Endothelial cell (in vitro differentiated cells): ENCODE results near the gene GALNT2. TPM values are rescaled to one million over a fixed set of nuclear protein-coding genes. Genes with fewer than 3 reads are reported as not detected.

ENCODE experiments used
- DNase-seq: peaks from one replicate; pipeline ENCODE4 v3.0.0; 2021; ENCODE audit warnings: low spot score
- H3K27ac Mint-ChIP-seq: one replicate; pipeline ENCODE4 v1.8.0; 2021; ENCODE audit warnings: mixed read lengths, inconsistent platforms; ENCODE audit not compliant: unreplicated experiment
- H3K27me3 Mint-ChIP-seq: one replicate; pipeline ENCODE4 v1.8.0; 2021; ENCODE audit warnings: mild to moderate bottlenecking, moderate library complexity, mixed read lengths, inconsistent platforms; ENCODE audit not compliant: unreplicated experiment
- H3K36me3 Mint-ChIP-seq: one replicate; pipeline ENCODE4 v1.8.0; 2021; ENCODE audit warnings: mild to moderate bottlenecking, low read depth, mixed read lengths, inconsistent platforms; ENCODE audit not compliant: unreplicated experiment
- H3K4me1 Mint-ChIP-seq: one replicate; pipeline ENCODE4 v1.8.0; 2021; ENCODE audit warnings: mild to moderate bottlenecking, mixed read lengths, inconsistent platforms; ENCODE audit not compliant: unreplicated experiment
- H3K4me3 Mint-ChIP-seq: one replicate; pipeline ENCODE4 v1.8.0; 2021; ENCODE audit warnings: mild to moderate bottlenecking, mixed read lengths, inconsistent platforms; ENCODE audit not compliant: unreplicated experiment
- H3K9me3 Mint-ChIP-seq: one replicate; pipeline ENCODE4 v1.8.0; 2021; ENCODE audit warnings: mixed read lengths, inconsistent platforms; ENCODE audit not compliant: unreplicated experiment
- total RNA-seq: library from RNA; stranded (reverse); fragmentation: NEBNext Ultra II Directional; extraction: Animal tissue kit (Norgen Biotek cat#: 25700); gene quantifications from one replicate; pipeline ENCODE4 v1.2.1, GENCODE V29; 2021; ENCODE audit not compliant: unreplicated experiment
- TF ChIP-seq, protein P1 (sequence below): fragments of 200-600 bp; sonication (generic); IDR thresholded peaks from one replicate; pipeline ENCODE4 v1.5.0; 2021; ENCODE audit warnings: antibody characterized with exemption; ENCODE audit not compliant: unreplicated experiment

GALNT2 gene
- total RNA-seq, 1 donor from 2014 or later = 74.8 TPM

DNA sequence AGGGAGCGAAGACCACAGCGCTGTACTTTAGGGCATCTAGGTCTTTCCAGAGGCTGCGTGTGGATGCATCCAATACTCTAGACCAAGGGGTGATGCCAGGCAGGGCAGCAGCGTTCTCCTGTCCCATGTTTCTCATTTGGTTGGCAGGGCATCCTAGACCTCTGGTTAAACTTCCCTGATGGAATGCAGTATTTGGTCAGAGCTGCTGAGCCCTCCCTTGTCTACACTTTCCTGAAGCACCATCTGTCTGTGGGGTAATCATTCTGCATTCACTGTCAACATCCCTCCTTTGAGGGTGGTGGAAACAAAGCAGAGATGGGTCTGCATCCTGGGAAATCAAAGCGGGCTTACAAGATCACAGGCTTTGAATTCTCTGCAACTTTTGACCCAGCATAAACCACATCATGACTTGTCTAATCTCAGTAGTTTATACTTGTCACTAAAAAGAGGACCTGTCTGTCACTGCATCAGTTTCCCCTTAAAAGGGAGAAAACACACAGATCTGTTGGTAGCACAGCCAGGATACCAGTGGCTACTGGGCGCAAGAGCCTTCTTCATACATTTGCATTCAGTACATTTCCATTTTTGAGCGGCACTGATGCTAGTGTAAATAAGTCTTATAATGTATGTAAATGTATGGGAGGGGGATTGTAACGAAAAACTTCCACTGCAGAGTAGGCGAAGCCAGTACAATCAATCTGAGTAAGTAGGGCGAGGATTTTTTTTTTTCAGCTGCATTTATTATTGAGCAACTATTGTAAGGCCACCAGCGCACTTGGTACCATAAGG is 106.3 kb downstream of the GALNT2 start:
- no peaks in the 10 kb centered on the region for H3K36me3 Mint-ChIP-seq
- H3K4me3 Mint-ChIP-seq = no peak overlapping the region
- H3K4me1 Mint-ChIP-seq = no peaks in the 10 kb centered on the region
- TF ChIP-seq, protein P1, sequence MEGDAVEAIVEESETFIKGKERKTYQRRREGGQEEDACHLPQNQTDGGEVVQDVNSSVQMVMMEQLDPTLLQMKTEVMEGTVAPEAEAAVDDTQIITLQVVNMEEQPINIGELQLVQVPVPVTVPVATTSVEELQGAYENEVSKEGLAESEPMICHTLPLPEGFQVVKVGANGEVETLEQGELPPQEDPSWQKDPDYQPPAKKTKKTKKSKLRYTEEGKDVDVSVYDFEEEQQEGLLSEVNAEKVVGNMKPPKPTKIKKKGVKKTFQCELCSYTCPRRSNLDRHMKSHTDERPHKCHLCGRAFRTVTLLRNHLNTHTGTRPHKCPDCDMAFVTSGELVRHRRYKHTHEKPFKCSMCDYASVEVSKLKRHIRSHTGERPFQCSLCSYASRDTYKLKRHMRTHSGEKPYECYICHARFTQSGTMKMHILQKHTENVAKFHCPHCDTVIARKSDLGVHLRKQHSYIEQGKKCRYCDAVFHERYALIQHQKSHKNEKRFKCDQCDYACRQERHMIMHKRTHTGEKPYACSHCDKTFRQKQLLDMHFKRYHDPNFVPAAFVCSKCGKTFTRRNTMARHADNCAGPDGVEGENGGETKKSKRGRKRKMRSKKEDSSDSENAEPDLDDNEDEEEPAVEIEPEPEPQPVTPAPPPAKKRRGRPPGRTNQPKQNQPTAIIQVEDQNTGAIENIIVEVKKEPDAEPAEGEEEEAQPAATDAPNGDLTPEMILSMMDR = no peak
- no peaks in the 10 kb centered on the region for H3K27me3 Mint-ChIP-seq
- no peak for DNase-seq
- H3K27ac Mint-ChIP-seq = no peak overlapping the region
- no peaks in the 10 kb centered on the region for H3K9me3 Mint-ChIP-seq

- Mint-ChIP-seq H3K27ac (no peak overlapping the region), H3K9me3 (no peaks in the 10 kb centered on the region), H3K4me1 (no peaks in the 10 kb centered on the region), H3K4me3 (no peak overlapping the region), H3K27me3 (no peaks in the 10 kb centered on the region), H3K36me3 (no peaks in the 10 kb centered on the region)
- TF ChIP-seq, protein P1 = no peak
- DNase-seq = no peak
Observed at GRCh38 chr1:230174041-230174440, 107.0 kb downstream of the GALNT2 start.

DNA sequence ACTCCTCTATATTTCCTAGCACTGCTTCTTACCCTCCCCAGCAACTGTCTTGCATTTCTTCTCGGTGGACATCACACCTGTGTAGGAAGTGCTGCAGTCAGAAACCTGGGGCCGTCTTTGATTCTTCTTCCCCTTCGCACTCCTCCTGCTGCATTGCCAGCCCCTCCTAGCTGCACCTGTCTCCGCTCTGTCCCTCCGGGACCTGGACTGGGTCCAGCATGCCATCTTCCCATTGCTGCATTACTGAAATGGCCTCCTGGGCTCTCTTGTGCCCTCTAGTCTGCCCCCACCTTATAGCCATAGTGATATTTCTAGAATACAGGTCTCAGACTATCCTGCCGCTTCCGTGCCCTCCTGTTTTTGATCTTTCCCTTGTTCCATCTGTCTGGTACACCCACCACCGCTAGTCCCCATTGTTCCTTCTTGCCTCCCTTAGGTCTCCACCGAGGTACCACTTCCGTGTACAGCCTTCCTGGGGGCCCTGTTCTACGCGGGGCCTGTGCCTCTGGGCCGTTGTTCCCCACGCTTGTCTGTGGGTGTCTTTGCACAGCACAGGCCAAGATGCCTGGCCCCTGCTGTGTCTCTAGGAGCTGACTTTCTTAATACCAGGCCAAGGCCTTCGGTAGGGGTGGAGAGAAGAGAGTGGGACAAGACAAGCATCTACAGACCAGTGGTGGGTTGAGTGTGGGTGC is 107.6 kb downstream of the GALNT2 start:
- H3K9me3 Mint-ChIP-seq = no peaks in the 10 kb centered on the region
- no peak overlapping the region for H3K4me3 Mint-ChIP-seq
- DNase-seq = no peak
- H3K27ac Mint-ChIP-seq = no peak overlapping the region
- H3K27me3 Mint-ChIP-seq = no peaks in the 10 kb centered on the region
- no peaks in the 10 kb centered on the region for H3K36me3 Mint-ChIP-seq
- H3K4me1 Mint-ChIP-seq = no peaks in the 10 kb centered on the region
- TF ChIP-seq, protein P1 = no peak

DNA sequence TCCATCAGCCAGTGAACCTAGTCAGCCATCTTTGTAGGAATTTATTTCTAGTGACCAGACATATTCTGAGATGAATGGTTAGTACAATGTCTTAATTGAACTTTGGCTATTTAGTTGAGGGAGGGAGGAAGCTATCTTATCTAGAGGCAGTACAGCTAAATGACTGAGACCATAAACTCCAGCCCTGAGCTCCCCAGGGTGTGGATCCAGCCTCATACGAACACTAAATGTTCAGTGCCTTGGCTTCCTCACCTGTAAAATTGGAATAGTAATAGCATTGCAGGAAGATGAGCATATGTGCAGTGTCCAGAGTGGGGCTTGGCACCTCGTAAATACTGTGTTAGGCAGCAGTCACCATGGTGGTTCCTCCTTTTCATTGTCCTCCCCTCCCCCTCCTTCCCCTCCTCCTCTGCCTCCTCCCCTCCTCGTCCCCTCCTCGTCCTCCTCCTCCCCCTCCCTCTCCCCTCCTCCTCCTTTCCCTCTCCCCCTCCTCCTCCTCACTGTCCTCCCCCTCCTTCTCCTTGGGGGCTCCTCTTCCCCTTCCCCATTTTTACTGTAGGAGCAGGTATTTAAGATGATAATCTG is 108.2 kb downstream of the GALNT2 start:
- H3K4me3 Mint-ChIP-seq = no peak overlapping the region
- DNase-seq = no peak
- H3K4me1 Mint-ChIP-seq = no peaks in the 10 kb centered on the region
- TF ChIP-seq, protein P1 = no peak
- no peak overlapping the region for H3K27ac Mint-ChIP-seq
- H3K36me3 Mint-ChIP-seq = no peaks in the 10 kb centered on the region
- H3K9me3 Mint-ChIP-seq = no peaks in the 10 kb centered on the region
- no peaks in the 10 kb centered on the region for H3K27me3 Mint-ChIP-seq

- Mint-ChIP-seq H3K27me3 (no peaks in the 10 kb centered on the region), H3K27ac (no peak overlapping the region), H3K36me3 (no peaks in the 10 kb centered on the region), H3K9me3 (no peaks in the 10 kb centered on the region), H3K4me1 (no peaks in the 10 kb centered on the region), H3K4me3 (no peak overlapping the region)
- TF ChIP-seq, protein P1 = no peak
- no peak for DNase-seq
Observed at GRCh38 chr1:230175839-230176238, 108.8 kb downstream of the GALNT2 start.
